HCT116 (cell line): ENCODE data around the gene SKAP1.

Experiments used
- CTCF ChIP-seq, 3 experiments: fragments of 200-600 bp in 1 of 3; sonication (generic) in 1 of 3; IDR thresholded peaks in 2 of 3; conservative IDR thresholded peaks in 1 of 3; 2 replicates each; pipeline ENCODE4 v1.5.1; 2012 to 2017; ENCODE audit warnings: low read depth in 2 of 3, low read length in 2 of 3, antibody characterized with exemption in 1 of 3, borderline replicate concordance in 1 of 3, control low read depth in 1 of 3, mild to moderate bottlenecking in 1 of 3, mixed read lengths in 1 of 3, mixed run types in 1 of 3, moderate library complexity in 1 of 3; ENCODE audit not compliant: insufficient read depth in 1 of 3
- EZH2phosphoT487 ChIP-seq: fragments of 200-600 bp; IDR thresholded peaks from 2 replicates; pipeline ENCODE4 v1.6.1; 2018; ENCODE audit warnings: antibody characterized with exemption, borderline replicate concordance
- MAX ChIP-seq: IDR thresholded peaks from 2 replicates; pipeline ENCODE4 v1.6.1; 2012
- REST ChIP-seq: IDR thresholded peaks from 2 replicates; pipeline ENCODE4 v1.6.1; 2012; ENCODE audit warnings: low read depth
- SIN3A ChIP-seq: IDR thresholded peaks from 2 replicates; pipeline ENCODE4 v1.6.1; 2012; ENCODE audit warnings: low read depth

GRCh38 chr17:48101012-48101720, 328.8 kb downstream of the SKAP1 start, which contains the start of gene CBX1:
- TF ChIP-seq EZH2phosphoT487, result no peak
- no peak for TF ChIP-seq REST
- TF ChIP-seq SIN3A, result peak; percentile 55
- TF ChIP-seq CTCF (IDR thresholded peaks at IDR 0.05 in 2 of 3, conservative IDR thresholded peaks at IDR 0.05 in 1 of 3; ENCODE audit: borderline replicate concordance in 1 of 3, insufficient read depth in 1 of 3, low read depth in 2 of 3, low read length in 2 of 3), result no peak
- peak; percentile 78 for TF ChIP-seq MAX
